Fibroblast of skin of left biceps (primary cell): Measurements from ENCODE around the gene PBX3.

Experiments
- DNase-seq, 2 experiments: peaks; one replicate each; pipeline ENCODE4 v3.0.0-alpha.2; 2013; ENCODE audit warnings: low read depth in 2 of 2

PBX3 gene

GRCh38 chr9:125906144-125906543, 159.0 kb downstream of the PBX3 start:
- DNase-seq, result no peak

GRCh38 chr9:125906893-125907292, 159.7 kb downstream of the PBX3 start:
- no peak for DNase-seq

- no peak for DNase-seq
These were observed 161.0 kb downstream of the PBX3 start for GRCh38 chr9:125908136-125908535.

GRCh38 chr9:125908966-125909365, 161.8 kb downstream of the PBX3 start:
- DNase-seq, result no peak

- DNase-seq, result no peak
These were observed 162.3 kb downstream of the PBX3 start for GRCh38 chr9:125909459-125909858.

GRCh38 chr9:125910286-125910685, 163.1 kb downstream of the PBX3 start:
- no peak for DNase-seq

GRCh38 chr9:125911861-125912644, 164.9 kb downstream of the PBX3 start:
- DNase-seq, result no peak

GRCh38 chr9:125912667-125913066, 165.5 kb downstream of the PBX3 start:
- no peak for DNase-seq

GRCh38 chr9:125913551-125913950, 166.4 kb downstream of the PBX3 start:
- no peak for DNase-seq

- DNase-seq, result no peak
These were observed 167.2 kb downstream of the PBX3 start for GRCh38 chr9:125914411-125914810.

GRCh38 chr9:125915606-125916005, 168.4 kb downstream of the PBX3 start:
- DNase-seq, result no peak

- DNase-seq, result no peak
These were observed 172.4 kb downstream of the PBX3 start for GRCh38 chr9:125919565-125919964.

GRCh38 chr9:125920402-125920801, 173.2 kb downstream of the PBX3 start:
- DNase-seq, result no peak

- no peak for DNase-seq
These were observed 175.7 kb downstream of the PBX3 start for GRCh38 chr9:125922854-125923253.

GRCh38 chr9:125924351-125924750, 177.2 kb downstream of the PBX3 start:
- no peak for DNase-seq

GRCh38 chr9:125926936-125927335, 179.8 kb downstream of the PBX3 start:
- no peak for DNase-seq

- no peak for DNase-seq
These were observed 182.7 kb downstream of the PBX3 start for GRCh38 chr9:125929846-125930245.

- no peak for DNase-seq
These were observed 184.0 kb downstream of the PBX3 start for GRCh38 chr9:125931211-125931610.

GRCh38 chr9:125932012-125932411, 184.8 kb downstream of the PBX3 start:
- peak; percentile 89 to 90 for DNase-seq

GRCh38 chr9:125932746-125933455, 185.7 kb downstream of the PBX3 start:
- no peak for DNase-seq

- DNase-seq, result no peak
These were observed 195.0 kb downstream of the PBX3 start for GRCh38 chr9:125942125-125942524.

- no peak for DNase-seq
These were observed 196.7 kb downstream of the PBX3 start for GRCh38 chr9:125943831-125944230.

GRCh38 chr9:125946397-125946796, 199.2 kb downstream of the PBX3 start:
- DNase-seq, result no peak
